GM18511 (cell line): ENCODE data around the gene GUCY2D.
"Not testable (repeated sequence)": the region's sequence is repeated elsewhere in the genome, so short reads cannot be mapped to it uniquely, and the experiment has no call there.

Experiments
- ATAC-seq: cut with Tn5 transposase; IDR thresholded peaks from one replicate; pipeline ENCODE4 v1.9.1; 2021; ENCODE audit warnings: mild to moderate bottlenecking, moderate library complexity; ENCODE audit not compliant: unreplicated experiment

Gene GUCY2D

DNA sequence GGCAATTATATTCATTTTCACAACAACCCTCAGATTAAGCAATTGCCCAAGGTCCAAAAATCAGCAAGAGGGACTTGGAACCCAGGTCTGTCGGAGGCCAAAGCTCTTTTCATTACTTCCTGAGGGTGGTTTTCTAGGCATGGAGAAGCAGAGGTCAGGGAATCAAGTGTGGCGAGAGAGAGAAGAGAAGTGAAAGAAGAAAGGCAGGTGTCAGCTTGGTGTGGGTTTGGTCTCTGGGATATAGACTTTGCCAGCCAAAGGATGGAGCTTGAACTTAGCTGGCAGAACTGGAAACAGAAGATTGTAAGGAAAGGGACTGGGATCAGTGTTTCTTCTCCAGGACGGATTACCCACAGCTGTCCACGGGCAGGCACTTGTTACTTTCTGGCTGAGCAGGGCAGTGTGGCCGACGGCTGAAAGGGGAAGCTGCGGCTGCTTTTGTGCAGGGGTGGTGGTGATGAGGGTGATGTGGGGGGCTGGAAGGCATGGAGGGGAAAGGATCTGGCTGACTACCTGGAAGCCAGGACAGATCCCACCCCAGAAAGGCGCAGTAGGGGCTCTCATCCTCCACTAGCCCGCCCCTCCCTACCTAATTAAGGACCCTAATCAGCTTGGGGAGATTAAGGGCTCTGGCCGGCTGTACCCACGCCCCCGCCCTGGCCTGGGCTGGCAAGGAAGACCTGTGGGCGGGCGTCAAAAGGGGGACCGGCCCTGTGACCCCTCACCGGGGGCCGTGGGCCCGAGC, at the start of gene GUCY2D:
GUCY2D (plus strand) TSS at position 640 of the 745 bp plus-strand sequence. CDS start 433 bp downstream, outside the sequence.
- no peak for ATAC-seq

DNA sequence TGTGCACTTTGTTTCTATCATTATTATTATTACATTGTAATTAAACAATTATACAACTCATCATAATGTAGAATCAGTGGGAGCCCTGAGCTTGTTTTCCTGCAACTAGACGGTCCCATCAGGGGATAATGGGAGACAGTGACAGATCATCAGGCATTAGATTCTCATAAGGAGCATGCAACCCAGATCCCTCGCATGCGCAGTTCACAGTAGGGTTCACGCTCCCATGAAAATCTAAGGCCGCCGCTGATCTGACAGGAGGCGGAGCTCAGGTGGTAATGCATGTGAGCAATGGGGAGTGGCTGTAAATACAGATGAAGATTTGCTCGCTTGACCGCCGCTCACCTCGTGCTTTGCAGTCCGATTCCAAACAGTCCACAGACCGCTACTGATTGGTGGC, 49.1 kb upstream of the GUCY2D start:
- ATAC-seq: not testable (repeated sequence)

DNA sequence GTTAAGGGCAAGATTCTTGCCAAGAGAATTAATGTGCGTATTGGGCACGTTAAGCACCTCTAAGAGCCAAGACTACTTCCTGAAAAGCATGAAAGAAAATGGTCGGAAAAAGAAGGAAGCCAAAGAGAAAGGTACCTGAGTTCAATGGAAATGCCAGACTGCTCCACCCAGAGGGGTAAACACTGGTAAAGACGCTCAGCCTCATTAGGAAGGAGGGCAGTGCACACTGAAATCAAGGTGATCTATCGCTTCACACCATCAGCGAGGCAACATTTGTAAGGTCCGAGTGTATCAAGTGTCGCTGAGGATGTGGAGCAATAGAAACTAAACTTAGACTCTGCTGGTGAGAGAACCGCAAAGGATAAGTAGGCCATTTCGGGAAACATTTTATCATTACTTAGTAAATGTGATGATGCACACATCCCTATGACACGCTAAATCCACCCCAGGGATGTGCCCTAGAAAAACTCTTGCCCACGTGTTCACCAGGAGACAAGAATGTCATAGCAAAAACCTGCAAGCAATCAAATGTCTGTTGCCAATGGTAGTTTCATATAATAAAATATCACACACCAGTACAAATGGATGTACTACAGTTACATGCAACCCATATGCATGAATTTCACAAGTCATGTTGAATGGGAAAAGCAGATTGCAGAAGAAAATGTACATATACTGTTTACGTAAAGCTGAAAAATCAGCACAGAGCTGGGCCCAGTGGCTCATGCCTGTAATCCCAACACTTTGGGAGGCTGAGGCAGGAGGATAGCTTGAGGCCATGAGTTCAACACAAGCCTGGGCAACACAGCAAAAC, 46.8 kb upstream of the GUCY2D start:
- ATAC-seq: no peak

DNA sequence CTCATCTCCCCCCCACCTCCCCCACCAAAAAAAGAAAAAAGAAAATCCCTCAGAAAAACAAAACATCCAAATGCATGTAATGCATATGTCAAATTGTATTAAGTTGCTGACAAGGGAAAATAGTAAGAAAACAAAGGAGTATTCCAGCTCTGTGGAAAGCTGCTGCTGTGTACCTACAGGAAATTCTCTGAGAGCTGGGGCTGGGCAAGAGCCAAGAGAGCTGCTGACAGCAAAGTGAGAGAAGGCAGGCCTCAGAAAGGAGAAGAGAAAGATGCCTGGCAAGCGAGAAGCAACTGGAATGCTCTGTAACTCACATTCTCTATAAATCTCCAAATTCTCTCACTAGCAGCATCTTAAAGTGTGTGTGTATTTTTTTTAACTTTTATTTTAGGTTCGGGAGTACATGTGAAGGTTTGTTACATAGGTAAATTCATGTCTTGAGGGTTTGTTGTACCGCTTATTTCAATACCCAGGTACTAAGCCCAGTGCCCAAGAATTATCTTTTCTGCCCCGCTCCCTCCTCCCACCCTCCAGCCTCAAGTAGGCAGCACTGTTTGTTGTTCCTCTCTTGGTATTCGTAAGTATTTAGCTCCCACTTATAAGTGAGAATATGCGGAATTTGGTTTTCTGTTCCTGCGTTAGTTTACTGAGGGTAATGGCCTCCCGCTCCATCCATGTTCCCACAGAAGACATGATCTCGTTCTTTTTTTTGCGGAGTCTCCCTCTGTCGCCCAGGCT, 46.0 kb upstream of the GUCY2D start:
- ATAC-seq: no peak

DNA sequence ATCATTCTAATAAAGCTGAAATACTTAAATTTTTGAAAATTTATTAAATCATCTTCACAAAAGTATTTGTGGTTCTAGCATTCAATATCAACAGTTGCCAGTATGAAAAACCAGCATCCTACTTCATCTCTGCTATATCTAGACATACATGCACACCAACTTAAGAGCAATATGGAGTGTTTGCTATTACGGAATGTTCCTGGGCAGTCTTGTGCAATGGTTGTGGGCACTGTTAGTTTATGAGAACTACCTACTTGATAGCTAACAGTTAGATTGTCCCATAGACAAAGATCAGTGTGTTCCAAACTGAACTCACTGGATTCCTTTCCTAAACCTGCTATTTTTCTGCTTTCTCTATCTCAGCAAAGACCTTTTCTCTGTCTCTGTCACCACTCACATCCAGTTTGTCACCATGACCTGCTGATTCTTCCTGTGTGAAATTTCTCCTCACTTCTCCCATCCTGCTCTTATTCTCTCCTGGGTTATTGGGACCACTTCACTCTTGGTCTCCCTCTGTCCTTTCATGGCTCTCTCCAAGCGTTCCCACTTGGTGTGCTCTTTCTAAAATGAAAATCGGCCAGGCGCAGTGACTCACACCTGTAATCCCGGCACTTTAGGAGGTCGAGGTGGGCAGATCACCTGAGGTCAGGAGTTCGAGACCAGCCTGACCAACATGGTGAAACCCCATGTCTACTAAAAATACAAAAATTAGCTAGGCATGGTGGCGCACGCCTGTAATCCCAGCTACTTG, 42.7 kb upstream of the GUCY2D start:
- ATAC-seq: no peak

DNA sequence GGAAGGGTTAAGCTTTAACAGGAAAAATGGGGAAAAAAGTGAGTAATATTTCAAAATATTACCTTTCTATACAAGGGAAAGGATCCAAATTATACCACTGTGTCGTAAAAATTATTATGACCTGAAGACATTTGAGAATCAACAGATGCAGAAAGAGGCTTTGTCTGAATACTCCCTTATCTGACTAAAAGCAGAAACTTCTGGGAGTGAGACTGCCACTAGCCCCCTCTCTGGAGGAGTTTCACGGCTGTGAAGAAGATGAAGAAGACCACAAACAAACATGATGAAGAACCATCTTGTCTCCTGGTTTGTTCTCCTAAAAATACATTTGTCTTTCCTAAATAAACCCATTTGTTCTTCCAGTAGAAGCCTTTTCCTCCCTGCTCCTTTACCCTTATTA, 41.0 kb upstream of the GUCY2D start:
- ATAC-seq: no peak

DNA sequence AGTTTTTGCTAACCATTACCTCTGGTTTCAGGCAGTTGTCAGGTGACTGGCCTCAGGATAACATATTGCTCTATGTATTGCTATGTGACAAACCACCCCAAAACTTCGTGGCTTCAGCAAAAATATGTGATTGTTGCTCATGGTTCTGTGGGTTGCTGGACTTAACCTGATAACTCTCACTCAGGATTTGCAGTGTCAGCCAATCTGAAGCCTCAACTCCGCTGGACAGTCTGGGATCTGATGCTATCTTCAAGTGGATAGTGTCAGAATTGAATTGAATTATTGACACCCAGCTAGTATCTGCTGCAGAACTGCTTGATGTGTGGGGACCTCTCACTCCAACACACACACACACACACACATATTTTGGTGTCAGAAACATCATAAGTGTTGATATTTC, 34.7 kb upstream of the GUCY2D start:
- no peak for ATAC-seq

DNA sequence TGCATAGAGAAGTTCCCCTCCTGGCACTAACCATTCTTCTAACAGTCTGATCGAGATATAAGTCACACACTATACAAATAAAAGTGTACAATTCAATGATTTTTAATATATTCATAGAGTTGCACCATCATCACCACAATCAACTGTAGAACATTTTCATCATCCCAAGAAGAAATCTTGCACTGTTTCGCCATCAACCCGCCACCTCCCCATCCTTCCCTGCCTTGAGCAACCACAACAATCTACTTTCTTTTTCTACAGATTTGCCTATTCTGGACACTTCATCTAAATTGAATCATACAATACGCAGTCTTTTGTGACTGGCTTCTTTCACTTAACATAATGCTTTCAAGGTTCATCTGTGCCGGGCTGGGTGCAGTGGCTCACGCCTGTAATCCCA, 33.0 kb upstream of the GUCY2D start:
- no peak for ATAC-seq

DNA sequence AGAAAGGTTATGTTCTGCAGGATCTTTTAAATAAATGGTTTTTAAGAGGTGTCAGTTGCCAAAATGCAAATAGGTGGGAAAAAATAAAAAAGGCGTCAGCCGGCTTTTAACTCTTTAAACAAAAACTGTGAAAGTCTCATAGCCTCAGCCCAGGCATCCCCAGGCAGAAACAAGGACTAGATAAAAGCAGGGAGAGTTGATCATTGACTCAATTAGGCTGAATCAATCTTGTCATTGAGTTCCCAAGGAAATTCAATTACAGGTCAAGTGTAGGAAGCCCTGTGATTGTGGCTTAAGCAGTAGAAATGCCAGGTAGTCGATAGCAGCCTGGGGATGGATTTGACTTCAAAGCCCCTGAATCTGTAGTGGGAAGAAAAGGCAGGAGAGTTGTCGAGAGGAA, 30.8 kb upstream of the GUCY2D start:
- ATAC-seq: no peak

DNA sequence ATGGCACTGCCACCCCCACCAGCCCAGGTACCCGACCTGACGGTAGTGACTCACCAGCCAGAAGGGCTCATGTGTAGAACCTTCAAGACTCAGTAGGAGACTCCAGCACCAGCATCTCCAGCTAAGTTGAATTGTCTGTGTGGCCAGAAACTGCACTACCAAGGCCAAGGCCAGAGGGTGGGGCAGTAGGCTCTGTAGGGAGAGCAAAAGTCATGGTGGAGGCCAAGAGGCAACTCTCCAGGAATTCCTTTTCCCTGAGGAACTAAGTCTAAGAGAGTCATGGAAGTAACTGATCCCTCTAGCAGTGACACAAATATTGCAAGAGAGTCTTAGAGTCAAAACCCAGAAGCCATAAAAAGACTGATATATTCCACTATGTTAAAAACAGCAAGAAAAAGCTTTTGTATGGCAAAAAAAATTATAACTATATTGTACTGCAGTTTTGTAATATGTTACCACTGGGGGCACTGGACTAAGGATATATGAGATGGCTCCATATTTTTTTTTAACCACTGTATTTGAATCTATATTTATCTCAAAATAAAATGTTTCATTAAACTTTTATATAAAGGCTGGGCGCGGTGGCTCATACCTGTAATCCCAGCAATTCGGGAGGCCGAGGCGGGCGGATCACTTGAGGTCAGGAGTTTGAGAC, 30.2 kb upstream of the GUCY2D start:
- ATAC-seq: no peak

DNA sequence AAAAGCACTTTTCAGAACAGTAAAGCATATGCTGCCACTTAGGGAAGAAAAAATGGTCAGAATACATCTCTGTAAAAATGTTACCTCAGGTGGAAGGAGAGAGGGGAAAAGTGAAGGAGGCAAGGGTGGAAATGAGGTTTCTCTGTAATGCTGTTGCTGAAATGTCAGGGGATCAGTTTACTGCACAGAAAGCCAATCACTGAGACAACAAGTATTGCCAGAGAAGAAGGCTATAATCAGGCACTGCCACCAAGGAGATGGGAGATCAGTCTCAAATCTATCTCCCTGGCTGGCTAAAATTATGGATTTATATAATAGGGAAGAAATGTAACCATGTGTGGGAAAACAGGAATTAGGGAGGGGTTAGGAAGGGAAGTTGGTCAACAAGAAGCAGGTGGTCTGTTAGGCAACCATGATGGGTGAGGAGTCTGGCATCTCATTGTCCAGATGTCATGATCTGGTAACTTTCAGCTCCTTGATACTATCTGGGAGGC, 27.7 kb upstream of the GUCY2D start:
- ATAC-seq: no peak

DNA sequence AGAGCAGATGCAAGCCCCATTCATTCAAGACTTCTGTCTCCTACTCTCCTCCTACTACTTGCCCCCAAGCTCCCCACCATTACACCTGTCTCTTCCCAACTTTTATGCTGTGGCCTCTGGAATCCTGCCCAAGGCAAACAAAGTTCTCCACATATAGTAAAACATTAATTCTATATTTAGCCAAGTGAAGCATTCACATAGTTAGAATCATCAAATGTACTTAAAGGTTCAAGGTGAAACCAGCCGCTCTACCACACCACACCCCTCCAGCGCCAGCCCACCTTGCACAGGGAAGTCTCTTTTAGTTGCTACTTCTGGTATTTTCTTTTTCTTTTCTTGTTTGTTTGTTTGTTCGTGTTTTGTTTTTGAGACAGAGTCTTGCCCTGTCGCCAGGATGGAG, 25.4 kb upstream of the GUCY2D start:
- no peak for ATAC-seq

DNA sequence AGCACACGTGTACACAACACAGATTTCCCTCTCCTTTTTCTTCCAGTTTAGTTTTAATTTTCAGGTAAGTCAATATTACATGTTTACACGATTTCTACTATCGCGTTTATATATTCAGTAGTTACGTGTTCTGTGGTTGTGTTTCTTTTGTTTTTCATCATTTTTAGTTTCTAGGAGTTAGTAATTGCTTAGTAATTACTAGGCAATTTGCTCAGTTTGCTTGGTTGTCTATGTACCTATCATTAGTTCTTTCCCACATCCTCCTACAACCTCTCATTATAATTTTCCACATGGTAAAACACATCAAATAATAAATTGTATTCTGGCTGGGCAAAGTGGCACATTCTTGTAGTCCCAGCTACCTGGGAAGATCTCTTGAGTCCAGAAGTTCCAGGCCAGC, 24.6 kb upstream of the GUCY2D start:
- no peak for ATAC-seq

DNA sequence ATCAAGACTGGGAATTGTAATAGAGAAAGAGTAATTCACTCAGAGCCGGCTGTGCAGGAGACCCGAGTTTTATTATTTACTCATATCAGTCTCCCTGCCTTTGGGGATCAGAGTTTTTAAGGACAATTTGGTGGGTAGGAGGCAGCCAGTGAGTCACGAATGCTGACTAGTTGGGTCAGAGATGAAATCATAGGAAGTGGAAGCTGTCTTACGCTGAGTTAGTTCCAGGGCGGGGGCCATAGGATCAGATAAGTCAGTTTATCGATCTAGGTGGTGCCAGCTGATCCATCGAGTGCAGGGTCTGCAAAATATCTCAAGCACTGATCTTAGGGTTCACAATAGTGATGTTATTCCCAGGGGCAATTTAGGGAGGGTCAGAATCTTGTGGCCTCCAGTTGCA, 20.2 kb upstream of the GUCY2D start:
- no peak for ATAC-seq

DNA sequence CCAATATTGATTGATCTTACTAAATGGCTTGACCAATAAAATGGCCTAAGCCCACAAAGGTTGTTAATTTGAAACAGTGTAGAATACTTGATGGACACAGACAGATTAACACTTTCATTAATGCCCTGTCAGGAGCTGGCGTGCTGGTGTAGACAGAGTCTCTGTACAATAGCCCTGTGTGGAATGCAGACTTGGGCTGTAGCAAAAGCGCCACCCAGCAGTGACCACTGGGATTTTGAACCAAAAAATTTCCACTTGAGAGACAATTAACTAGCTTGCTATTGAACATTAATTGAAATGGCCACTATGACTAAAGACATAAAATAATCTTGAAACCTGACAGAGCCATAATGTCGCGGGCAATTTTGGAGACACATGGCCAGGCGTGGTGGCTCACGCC, 19.7 kb upstream of the GUCY2D start:
- ATAC-seq: no peak

DNA sequence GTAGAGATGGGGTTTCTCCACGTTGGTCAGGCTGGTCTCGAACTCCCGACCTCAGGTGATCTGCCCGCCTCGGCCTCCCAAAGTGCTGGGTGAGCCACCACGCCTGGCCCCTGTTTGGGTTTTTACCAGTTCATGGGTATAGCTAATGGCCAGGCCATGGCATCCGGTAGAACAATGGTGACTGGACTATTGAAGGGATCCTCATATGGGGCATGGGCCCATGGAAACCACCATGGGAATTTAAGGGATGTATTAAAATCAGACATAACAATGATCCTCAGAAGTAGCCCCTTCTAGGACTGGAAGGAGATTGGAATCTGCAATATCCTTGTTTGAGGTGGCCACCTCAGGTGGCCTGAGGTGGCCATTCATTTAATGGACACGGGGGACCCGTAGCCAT, 17.5 kb upstream of the GUCY2D start:
- ATAC-seq: no peak

DNA sequence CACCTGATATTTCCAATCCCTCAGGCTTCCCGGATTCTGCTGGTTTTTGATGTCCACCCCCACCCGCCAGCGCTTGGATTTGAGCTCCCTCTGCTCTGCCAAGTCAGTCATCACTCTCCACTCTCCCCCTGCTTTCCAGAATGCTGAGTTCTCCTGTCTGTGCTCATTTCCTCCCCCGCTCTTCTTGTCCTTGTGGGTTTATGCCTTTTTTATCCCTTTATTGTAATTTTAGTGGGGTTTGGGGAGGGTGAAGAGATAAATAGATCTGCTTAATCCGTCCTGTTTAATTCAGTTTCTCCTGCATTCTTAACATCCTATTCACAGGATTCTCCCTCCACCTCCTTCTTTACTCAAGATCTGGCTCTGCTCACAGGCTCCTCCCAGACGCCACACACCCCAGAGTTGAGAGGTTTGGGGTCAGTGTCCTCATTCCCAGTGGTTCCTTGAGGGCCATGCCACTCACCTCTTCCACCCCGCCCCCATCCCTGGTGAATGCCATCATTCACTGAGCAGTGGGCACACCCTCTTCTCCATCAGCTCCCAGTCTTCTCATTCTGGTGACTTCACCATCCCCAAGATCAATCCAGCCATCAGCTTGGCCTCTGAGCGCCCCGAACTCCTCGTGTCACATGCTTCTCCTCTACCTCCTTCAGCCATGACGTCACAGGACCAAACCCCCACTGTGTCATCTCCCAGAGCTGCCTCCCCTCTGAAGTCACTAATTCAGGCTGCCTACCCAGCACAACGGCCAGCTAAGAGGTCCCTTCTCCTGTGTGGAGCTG, 15.1 kb upstream of the GUCY2D start:
- ATAC-seq: no peak

DNA sequence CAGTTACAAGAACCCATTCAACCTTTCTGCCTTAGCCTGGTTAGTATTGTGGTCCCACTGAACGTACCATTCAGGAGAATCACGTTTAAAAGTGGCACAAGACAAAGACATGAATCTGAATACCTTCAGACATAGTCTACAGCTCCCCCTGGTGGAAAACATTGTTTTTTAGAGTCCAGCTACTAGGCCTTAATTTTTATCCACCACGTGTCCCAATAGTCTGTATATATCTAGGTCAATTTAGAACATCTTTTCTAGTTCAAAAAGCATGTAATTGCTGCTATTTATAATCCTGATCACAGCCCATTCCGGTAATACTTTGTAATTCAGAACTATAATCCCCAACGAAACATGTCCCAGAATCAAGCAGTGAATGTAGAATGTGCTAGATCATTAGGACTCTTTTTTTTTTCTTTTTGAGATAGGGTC, 13.7 kb upstream of the GUCY2D start:
- ATAC-seq: no peak
